IPS DF 6.9 (cell line): ENCODE measurements around the gene UPK3A.
A peak's percentile ranks its signal among the peaks of the same experiment; 100 is the strongest.
"Not testable (repeated sequence)": the region's sequence is repeated elsewhere in the genome, so short reads cannot be mapped to it uniquely, and the experiment has no call there.

Experiments used
- DNase-seq: peaks from one replicate; pipeline ENCODE4 v3.0.0-alpha.2; 2013; ENCODE audit warnings: low read depth, low spot score
- H3K27ac ChIP-seq: one replicate; pipeline ENCODE4 v1.5.1; 2013; ENCODE audit warnings: low read length, control low read depth
- H3K27me3 ChIP-seq: 2 replicates; pipeline ENCODE4 v1.6.1; 2013; ENCODE audit warnings: mild to moderate bottlenecking, low read length; ENCODE audit not compliant: control insufficient read depth, insufficient read depth
- H3K36me3 ChIP-seq: 2 replicates; pipeline ENCODE4 v1.6.1; 2013; ENCODE audit warnings: low read length; ENCODE audit not compliant: control insufficient read depth, insufficient read depth
- H3K4me1 ChIP-seq: 2 replicates; pipeline ENCODE4 v1.6.1; 2013; ENCODE audit warnings: low read length; ENCODE audit not compliant: control insufficient read depth, insufficient read depth
- H3K4me3 ChIP-seq: 2 replicates; pipeline ENCODE4 v1.5.1; 2013; ENCODE audit warnings: mild to moderate bottlenecking, low read length
- H3K9me3 ChIP-seq: 2 replicates; pipeline ENCODE4 v1.6.1; 2013; ENCODE audit warnings: low read length, inconsistent platforms; ENCODE audit not compliant: control insufficient read depth, insufficient read depth
- WGBS: extraction: QIAGEN DNeasy Blood & Tissue Kit; methylation state at CpG from one replicate; pipeline ENCODE4 v1.1.7; 2013; ENCODE audit warnings: mixed read lengths, missing lambda C conversion rate; ENCODE audit not compliant: insufficient read length, insufficient coverage; 5-methylcytosine and 5-hydroxymethylcytosine counted together

The UPK3A gene

GRCh38 chr22:45281010-45281409 is 3.7 kb upstream of the UPK3A start:
- Histone ChIP-seq H3K27me3 (no peaks in the 10 kb centered on the region; the same call in 1 of the 2 replicates), H3K9me3 (no peaks in the 10 kb centered on the region), H3K36me3 (no peaks in the 10 kb centered on the region), H3K27ac (no peak overlapping the region), H3K4me3 (no peak overlapping the region), H3K4me1 (peaks cover 5% of the 10 kb centered on the region)
- 100% methylated on average over 1 of the region's 3 CpGs for WGBS
- DNase-seq = no peak

GRCh38 chr22:45285263-45286058 is 712 bp downstream of the UPK3A start:
- Histone ChIP-seq H3K4me1 (peaks cover 8% of the 10 kb centered on the region), H3K4me3 (peak overlapping the region; percentile 55; the same call in 1 of the 2 replicates), H3K9me3 (no peaks in the 10 kb centered on the region), H3K36me3 (no peaks in the 10 kb centered on the region), H3K27ac (no peak overlapping the region), H3K27me3 (no peaks in the 10 kb centered on the region; the same call in 1 of the 2 replicates)
- no peak for DNase-seq
- no CpG with 5 or more reads among the region's 16 CpGs for WGBS

- Histone ChIP-seq H3K9me3 (no peaks in the 10 kb centered on the region), H3K36me3 (no peaks in the 10 kb centered on the region), H3K4me1 (peaks cover 8% of the 10 kb centered on the region), H3K27me3 (no peaks in the 10 kb centered on the region; the same call in 1 of the 2 replicates), H3K27ac (no peak overlapping the region), H3K4me3 (no peak overlapping the region)
- no peak for DNase-seq
- WGBS = no CpG with 5 or more reads among the region's 12 CpGs
Observed at GRCh38 chr22:45286854-45287551, 2.3 kb downstream of the UPK3A start.

GRCh38 chr22:45290410-45290936 is 5.7 kb downstream of the UPK3A start:
- DNase-seq = no peak
- H3K9me3 ChIP-seq = no peaks in the 10 kb centered on the region
- H3K27ac ChIP-seq = no peak overlapping the region
- no peaks in the 10 kb centered on the region for H3K27me3 ChIP-seq
- peaks cover 8% of the 10 kb centered on the region for H3K4me1 ChIP-seq
- no peaks in the 10 kb centered on the region for H3K36me3 ChIP-seq
- no peak overlapping the region for H3K4me3 ChIP-seq
- WGBS = 100% methylated on average over 5 of the region's 18 CpGs

GRCh38 chr22:45291061-45291930 is 6.5 kb downstream of the UPK3A start:
- H3K27me3 ChIP-seq = no peaks in the 10 kb centered on the region
- H3K4me1 ChIP-seq = peaks cover 3% of the 10 kb centered on the region; the same call in 1 of the 2 replicates
- DNase-seq = no peak
- 100% methylated on average over 5 of the region's 8 CpGs for WGBS
- H3K27ac ChIP-seq = no peak overlapping the region
- no peak overlapping the region for H3K4me3 ChIP-seq
- no peaks in the 10 kb centered on the region for H3K36me3 ChIP-seq
- no peaks in the 10 kb centered on the region for H3K9me3 ChIP-seq

- no CpG with 5 or more reads among the region's 9 CpGs for WGBS
- H3K4me1 ChIP-seq = peaks cover 3% of the 10 kb centered on the region
- no peak overlapping the region for H3K27ac ChIP-seq
Observed at GRCh38 chr22:45291931-45292290, 7.2 kb downstream of the UPK3A start.

GRCh38 chr22:45292731-45293442 is 8.1 kb downstream of the UPK3A start:
- WGBS = no CpG with 5 or more reads among the region's 23 CpGs
- no peaks in the 10 kb centered on the region for H3K27me3 ChIP-seq
- no peak overlapping the region for H3K4me3 ChIP-seq
- no peaks in the 10 kb centered on the region for H3K9me3 ChIP-seq
- no peaks in the 10 kb centered on the region for H3K36me3 ChIP-seq
- DNase-seq = no peak
- H3K4me1 ChIP-seq = peaks cover 3% of the 10 kb centered on the region
- H3K27ac ChIP-seq = no peak overlapping the region

More at GRCh38 chr22:45291931-45292290, 7.2 kb downstream of the UPK3A start:
- Histone ChIP-seq H3K4me3 (no peak overlapping the region), H3K9me3 (no peaks in the 10 kb centered on the region), H3K27me3 (no peaks in the 10 kb centered on the region), H3K36me3 (no peaks in the 10 kb centered on the region)
- no peak for DNase-seq

- H3K4me3 ChIP-seq = no peak overlapping the region
- no CpG with 5 or more reads among the region's 6 CpGs for WGBS
- H3K36me3 ChIP-seq = no peaks in the 10 kb centered on the region
- H3K27ac ChIP-seq = no peak overlapping the region
- DNase-seq = no peak
- H3K4me1 ChIP-seq = peaks cover 8% of the 10 kb centered on the region
- no peaks in the 10 kb centered on the region for H3K9me3 ChIP-seq
- no peaks in the 10 kb centered on the region for H3K27me3 ChIP-seq
Observed at GRCh38 chr22:45294030-45294429, 9.3 kb downstream of the UPK3A start.

- no CpG with 5 or more reads among the region's 6 CpGs for WGBS
- not testable (repeated sequence) for H3K4me3 ChIP-seq, DNase-seq, H3K9me3 ChIP-seq, H3K27ac ChIP-seq, H3K4me1 ChIP-seq, H3K27me3 ChIP-seq, H3K36me3 ChIP-seq
Observed at GRCh38 chr22:45295004-45295403, 10.3 kb downstream of the UPK3A start.
